HG03457 (cell line): ENCODE data around the gene SEC23A.

Experiments
- ATAC-seq: cut with Tn5 transposase; IDR thresholded peaks from one replicate; pipeline ENCODE4 v1.9.1; 2021; ENCODE audit warnings: moderate number of reproducible peaks; ENCODE audit not compliant: unreplicated experiment

The SEC23A gene

DNA sequence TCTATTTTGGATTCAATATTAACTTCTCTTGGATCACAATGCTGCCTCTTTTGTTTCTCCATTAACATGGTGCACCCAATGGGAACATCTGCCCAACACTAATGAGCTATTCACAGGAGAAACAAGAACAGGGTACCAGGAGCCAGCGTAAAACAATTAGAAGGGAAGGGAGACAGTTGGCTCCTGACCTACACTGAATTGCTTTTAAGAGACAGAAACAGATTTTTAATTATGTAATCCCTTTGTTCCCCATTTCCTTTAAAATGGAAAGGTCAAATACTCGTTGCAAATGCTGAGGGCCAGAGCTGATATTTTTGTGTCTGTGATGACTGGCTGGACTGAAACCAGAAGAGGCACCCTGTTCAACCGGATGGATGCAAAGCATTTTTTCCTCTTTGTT, 108.3 kb downstream of the SEC23A start:
- ATAC-seq = no peak

DNA sequence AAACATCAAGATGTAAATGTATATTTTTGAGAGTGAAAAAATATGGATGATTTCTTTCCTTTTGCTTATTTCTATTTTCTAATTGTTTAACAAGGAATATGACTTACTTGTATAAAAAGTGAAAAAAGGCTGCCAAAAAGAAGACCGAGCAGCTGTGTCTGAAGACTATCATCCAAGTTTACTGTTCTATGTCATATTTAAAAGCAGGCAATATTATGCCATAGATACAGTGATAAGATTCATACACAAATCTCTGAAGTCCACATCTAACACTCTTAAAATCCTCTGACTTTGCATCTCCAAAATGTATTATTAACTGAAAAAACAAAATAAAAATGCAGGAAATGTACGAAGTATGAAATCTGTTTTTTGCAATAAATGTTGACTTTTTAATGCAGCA, 109.1 kb downstream of the SEC23A start:
- ATAC-seq = no peak

DNA sequence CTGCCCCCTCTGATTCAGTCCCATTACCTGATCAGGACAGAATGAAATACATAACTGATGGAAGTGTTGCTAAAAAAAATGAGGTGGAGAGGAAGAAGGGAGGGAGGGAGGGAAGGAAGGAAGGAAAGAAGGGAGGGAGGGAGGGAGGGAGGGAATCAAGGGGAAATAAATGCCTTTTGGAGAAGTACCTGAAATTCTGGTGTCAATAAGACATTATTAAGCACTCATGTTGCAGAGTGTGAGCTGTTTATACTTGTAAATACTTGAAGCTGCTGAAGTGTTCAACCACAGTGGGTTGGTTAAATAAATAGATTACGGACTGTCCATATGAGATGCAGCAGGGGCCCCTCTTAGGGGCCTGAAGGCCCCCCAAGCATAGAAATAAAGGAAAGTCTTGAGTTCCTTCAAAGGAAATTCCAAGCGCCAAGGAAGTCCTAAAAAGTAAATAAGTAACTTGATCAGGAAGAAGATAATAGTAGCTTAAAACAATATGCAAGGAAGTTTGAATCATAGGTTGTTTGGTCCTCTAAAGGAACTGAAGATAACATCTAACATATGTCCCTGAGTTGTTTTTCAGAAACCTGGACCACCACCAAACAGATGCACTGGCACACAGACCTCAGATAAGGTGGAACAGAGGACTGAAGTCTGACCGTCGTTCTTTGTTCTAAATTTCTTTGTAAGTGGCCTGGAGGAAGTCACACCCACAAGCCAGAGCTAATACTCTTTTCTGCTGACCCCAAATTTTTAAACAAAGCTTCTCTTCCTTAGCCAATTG, 110.8 kb downstream of the SEC23A start:
- ATAC-seq = no peak

DNA sequence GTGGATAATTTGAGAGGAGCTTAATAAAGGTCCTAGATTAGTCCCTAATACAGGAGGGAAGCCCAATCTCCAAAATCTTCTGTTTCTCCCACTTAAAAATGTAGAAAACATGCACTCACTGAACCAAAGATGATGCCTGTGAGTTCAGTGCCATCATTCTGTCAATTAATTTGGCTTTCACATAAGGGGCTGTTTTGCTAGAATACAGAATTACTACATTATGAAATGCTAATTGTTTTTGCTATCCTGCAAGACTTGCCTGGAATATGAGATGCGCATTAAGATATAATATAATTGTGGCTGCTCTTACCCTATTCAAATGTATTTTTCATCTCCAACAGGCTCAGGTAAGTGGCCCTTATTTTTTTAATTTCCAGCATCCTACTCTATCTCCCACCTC, 111.7 kb downstream of the SEC23A start:
- no peak for ATAC-seq

DNA sequence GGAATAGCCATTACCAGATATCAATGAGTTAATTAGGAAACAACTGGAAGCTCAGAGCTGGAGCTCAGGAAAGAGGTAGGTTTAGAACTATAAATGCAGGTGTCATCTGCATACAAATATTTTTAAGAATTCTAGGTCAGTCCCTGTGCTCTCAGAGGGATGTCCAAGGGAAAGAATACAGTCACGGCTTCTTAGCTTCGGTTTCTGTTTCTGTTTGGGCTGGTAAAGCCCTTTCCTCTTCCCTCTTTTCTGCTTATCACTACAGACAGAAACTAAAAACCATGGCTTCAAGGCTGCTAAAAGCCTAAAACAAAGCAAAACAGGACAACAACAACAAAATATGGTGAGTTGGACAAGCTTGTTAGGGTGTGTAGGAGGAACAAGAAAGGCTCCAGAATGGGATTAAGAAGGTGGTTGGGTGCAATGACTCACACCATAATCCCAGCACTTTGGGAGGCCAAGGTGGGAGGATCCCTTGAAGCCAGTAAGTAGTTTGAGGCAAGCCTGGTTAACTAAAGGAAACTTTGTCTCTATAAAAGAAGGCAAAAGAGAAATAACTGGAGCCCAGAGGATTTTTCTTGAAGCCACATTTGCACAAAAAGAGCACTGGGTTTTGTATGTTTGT, 113.0 kb downstream of the SEC23A start:
- ATAC-seq = peak; percentile 94

DNA sequence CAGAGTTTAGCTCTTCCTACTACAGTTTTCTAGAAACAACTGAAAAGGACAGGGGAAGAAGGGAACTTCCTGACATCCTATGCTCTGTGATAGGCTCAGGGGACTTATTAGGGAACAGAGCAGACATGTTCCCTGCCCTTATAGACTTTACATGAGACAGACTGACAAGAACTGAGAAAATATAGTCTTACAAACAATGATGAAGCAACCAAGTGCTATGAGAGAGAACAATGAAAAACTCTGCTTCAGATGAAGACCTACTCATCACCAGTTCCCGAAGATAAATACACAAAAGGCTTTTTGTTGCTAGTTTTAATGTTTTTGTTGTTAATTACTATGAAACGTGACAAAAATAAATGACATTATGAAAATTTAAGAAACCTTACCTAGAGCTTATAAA, 115.3 kb downstream of the SEC23A start:
- no peak for ATAC-seq

DNA sequence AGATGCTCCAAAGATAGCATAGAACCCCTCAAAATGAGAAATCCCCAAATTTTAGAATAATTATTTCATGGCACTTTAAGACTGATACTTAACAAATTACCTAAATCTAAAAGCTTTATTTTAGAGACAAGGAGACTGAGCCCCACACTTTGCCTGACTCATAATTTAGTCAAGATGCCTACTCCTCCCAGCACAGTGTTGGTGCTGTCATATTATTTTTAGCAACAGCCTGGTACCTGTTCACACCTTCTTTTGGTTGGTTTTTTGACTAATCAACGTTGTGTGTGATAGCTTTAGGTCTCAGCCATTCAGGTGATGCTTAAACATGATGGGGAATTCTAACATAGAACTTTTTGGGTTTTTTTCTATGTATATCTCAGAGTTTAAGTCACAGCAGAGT, 120.2 kb downstream of the SEC23A start:
- ATAC-seq = no peak

DNA sequence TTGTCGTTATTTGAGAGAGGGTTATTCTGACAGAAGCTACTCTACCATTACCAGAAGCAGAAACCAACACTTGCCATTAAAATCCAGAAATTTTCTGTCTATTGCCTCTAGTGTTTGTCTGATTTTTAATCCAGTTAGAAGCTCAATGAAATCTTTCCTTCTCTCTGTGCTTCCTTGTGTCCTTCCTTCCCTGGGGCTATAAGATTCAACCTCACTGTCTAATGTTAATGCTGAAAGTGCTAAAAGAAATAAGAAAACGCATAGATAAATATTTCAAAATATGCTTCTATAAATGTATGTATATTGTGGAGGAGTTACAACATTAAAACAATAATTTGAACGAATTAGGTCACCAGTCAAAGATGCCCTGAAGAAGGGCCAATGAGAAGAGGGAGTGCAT, 120.8 kb downstream of the SEC23A start:
- no peak for ATAC-seq
